ENCODE data around the gene ADGRE2. TPM values are rescaled to one million over a fixed set of nuclear protein-coding genes. Genes with fewer than 3 reads are reported as not detected.

Gene ADGRE2
- total RNA-seq, 1 donor from 2014 or later: 4.9 TPM

- H3K27ac ChIP-seq: no peak overlapping the region
- H3K4me3 ChIP-seq: no peak overlapping the region
- TF ChIP-seq POLR2AphosphoS5 (IDR thresholded peaks at IDR 0.05; ENCODE audit: insufficient read depth in 1 of 2, low read depth in 1 of 2) (no peak), POLR2A (IDR thresholded peaks at IDR 0.05) (no peak), CTCF (IDR thresholded peaks at IDR 0.05) (no peak)
- peaks cover 7% of the 10 kb centered on the region for H3K9me3 ChIP-seq
- H3K27me3 ChIP-seq: no peaks in the 10 kb centered on the region
- intact Hi-C loops (cut with DNase I): no loop called here
- DNase-seq (ENCODE audit: extremely low spot score in 2 of 2): no peak
- no peaks in the 10 kb centered on the region for H3K36me3 ChIP-seq
- H3K4me1 ChIP-seq: no peaks in the 10 kb centered on the region
Observed at GRCh38 chr19:14731200-14731599, 47.2 kb downstream of the ADGRE2 start.

DNA sequence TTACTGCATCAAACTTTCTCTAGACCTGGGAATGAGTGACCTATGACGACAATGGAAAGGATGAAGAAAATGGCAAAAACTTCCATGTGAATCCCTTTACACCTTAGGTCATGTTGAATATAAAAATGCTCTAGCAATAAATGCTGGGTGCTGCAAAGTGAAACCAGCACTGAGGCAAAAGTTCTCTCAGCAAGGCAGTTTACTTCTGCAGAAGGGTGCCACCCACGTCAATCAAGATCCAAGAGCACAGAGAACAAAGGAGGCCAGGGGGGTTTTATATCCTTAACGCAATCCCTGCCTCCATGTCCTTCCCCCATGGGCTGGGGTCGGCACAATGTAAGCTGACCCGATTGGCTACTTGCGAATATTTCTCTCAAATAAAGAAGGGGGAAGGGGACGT lies 49.8 kb downstream of the ADGRE2 start:
- H3K4me3 ChIP-seq: no peak overlapping the region
- TF ChIP-seq POLR2AphosphoS5 (IDR thresholded peaks at IDR 0.05; ENCODE audit: insufficient read depth in 1 of 2, low read depth in 1 of 2): no peak
- TF ChIP-seq CTCF (IDR thresholded peaks at IDR 0.05): no peak
- no peak for TF ChIP-seq POLR2A (IDR thresholded peaks at IDR 0.05)
- intact Hi-C loops (cut with DNase I): no loop called here
- peaks cover 18% of the 10 kb centered on the region for H3K9me3 ChIP-seq
- H3K36me3 ChIP-seq: peaks cover 0 to 2% of the 10 kb centered on the region in 2 donors
- no peak for DNase-seq (ENCODE audit: extremely low spot score in 2 of 2)
- H3K27ac ChIP-seq: no peak overlapping the region
- no peaks in the 10 kb centered on the region for H3K27me3 ChIP-seq
- H3K4me1 ChIP-seq: no peaks in the 10 kb centered on the region

- H3K36me3 ChIP-seq: peaks cover under 1 to 54% of the 10 kb centered on the region in 2 donors
- no peak for DNase-seq (ENCODE audit: extremely low spot score in 2 of 2)
- TF ChIP-seq CTCF (IDR thresholded peaks at IDR 0.05) (no peak), POLR2A (IDR thresholded peaks at IDR 0.05) (no peak), POLR2AphosphoS5 (IDR thresholded peaks at IDR 0.05; ENCODE audit: insufficient read depth in 1 of 2, low read depth in 1 of 2) (no peak)
- peaks cover 72% of the 10 kb centered on the region for H3K9me3 ChIP-seq
- no peak overlapping the region for H3K27ac ChIP-seq
- no peaks in the 10 kb centered on the region for H3K4me1 ChIP-seq
- intact Hi-C loops (cut with DNase I): no loop called here
- H3K27me3 ChIP-seq: no peaks in the 10 kb centered on the region
- H3K4me3 ChIP-seq: no peak overlapping the region
Observed at GRCh38 chr19:14722127-14722526, 56.2 kb downstream of the ADGRE2 start.

- Histone ChIP-seq H3K4me1 (no peaks in the 10 kb centered on the region), H3K27ac (no peak overlapping the region), H3K27me3 (no peaks in the 10 kb centered on the region), H3K36me3 (peaks cover 15 to 84% of the 10 kb centered on the region in 2 donors), H3K9me3 (peaks cover 76% of the 10 kb centered on the region), H3K4me3 (no peak overlapping the region)
- no peak for DNase-seq (ENCODE audit: extremely low spot score in 2 of 2)
- intact Hi-C loops (cut with DNase I): no loop called here
- no peak for TF ChIP-seq POLR2A (IDR thresholded peaks at IDR 0.05)
- TF ChIP-seq POLR2AphosphoS5 (IDR thresholded peaks at IDR 0.05; ENCODE audit: insufficient read depth in 1 of 2, low read depth in 1 of 2): no peak
- no peak for TF ChIP-seq CTCF (IDR thresholded peaks at IDR 0.05)
Observed at GRCh38 chr19:14719162-14719561, 59.2 kb downstream of the ADGRE2 start.

- H3K27me3 ChIP-seq: no peaks in the 10 kb centered on the region
- TF ChIP-seq POLR2A (IDR thresholded peaks at IDR 0.05) (no peak), CTCF (IDR thresholded peaks at IDR 0.05) (no peak), POLR2AphosphoS5 (IDR thresholded peaks at IDR 0.05; ENCODE audit: insufficient read depth in 1 of 2, low read depth in 1 of 2) (no peak)
- intact Hi-C loops (cut with DNase I): no loop called here
- no peak overlapping the region for H3K27ac ChIP-seq
- peaks cover 15 to 87% of the 10 kb centered on the region in 2 donors for H3K36me3 ChIP-seq
- peaks cover 71% of the 10 kb centered on the region for H3K9me3 ChIP-seq
- DNase-seq (ENCODE audit: extremely low spot score in 2 of 2): no peak
- H3K4me1 ChIP-seq: no peaks in the 10 kb centered on the region
- no peak overlapping the region for H3K4me3 ChIP-seq
Observed at GRCh38 chr19:14718522-14719116, 59.7 kb downstream of the ADGRE2 start.

Measured in vagina (tissue), 2 donors.